HG03025 (cell line): ENCODE results near the gene IPCEF1.

Experiments
- ATAC-seq: cut with Tn5 transposase; IDR thresholded peaks from one replicate; pipeline ENCODE4 v1.9.1; 2021; ENCODE audit warnings: mild to moderate bottlenecking, moderate library complexity; ENCODE audit not compliant: unreplicated experiment, low FRiP score

Gene IPCEF1

GRCh38 chr6:154373971-154374370 lies 17.4 kb upstream of the IPCEF1 start:
- no peak for ATAC-seq

GRCh38 chr6:154371281-154371680 lies 14.7 kb upstream of the IPCEF1 start:
- ATAC-seq: no peak

- no peak for ATAC-seq
Observed at GRCh38 chr6:154370545-154370944, 13.9 kb upstream of the IPCEF1 start.

GRCh38 chr6:154367839-154368695 lies 11.5 kb upstream of the IPCEF1 start:
- ATAC-seq: no peak

GRCh38 chr6:154367336-154367735 lies 10.7 kb upstream of the IPCEF1 start:
- ATAC-seq: no peak

- ATAC-seq: no peak
Observed at GRCh38 chr6:154363821-154364220, 7.2 kb upstream of the IPCEF1 start.

- no peak for ATAC-seq
Observed at GRCh38 chr6:154361476-154361875, 4.9 kb upstream of the IPCEF1 start.

GRCh38 chr6:154360476-154360875 lies 3.9 kb upstream of the IPCEF1 start:
- no peak for ATAC-seq

- ATAC-seq: no peak
Observed at GRCh38 chr6:154359679-154360078, 3.1 kb upstream of the IPCEF1 start.

GRCh38 chr6:154359161-154359574 lies 2.6 kb upstream of the IPCEF1 start:
- ATAC-seq: no peak

- ATAC-seq: no peak
Observed at GRCh38 chr6:154358019-154358545, 1.5 kb upstream of the IPCEF1 start.

- no peak for ATAC-seq
Observed at GRCh38 chr6:154356113-154356512, 490 bp downstream of the IPCEF1 start.

GRCh38 chr6:154354265-154354777 lies 2.3 kb downstream of the IPCEF1 start:
- ATAC-seq: no peak

- ATAC-seq: no peak
Observed at GRCh38 chr6:154353626-154354025, 3.0 kb downstream of the IPCEF1 start.

GRCh38 chr6:154352898-154353585 lies 3.6 kb downstream of the IPCEF1 start:
- ATAC-seq: peak; percentile 57

GRCh38 chr6:154350293-154350692 lies 6.3 kb downstream of the IPCEF1 start:
- ATAC-seq: no peak

- ATAC-seq: no peak
Observed at GRCh38 chr6:154347981-154348380, 8.6 kb downstream of the IPCEF1 start.

GRCh38 chr6:154345811-154346210 lies 10.8 kb downstream of the IPCEF1 start:
- ATAC-seq: no peak

GRCh38 chr6:154343473-154344308 lies 12.9 kb downstream of the IPCEF1 start:
- ATAC-seq: no peak

- ATAC-seq: no peak
Observed at GRCh38 chr6:154341871-154342270, 14.7 kb downstream of the IPCEF1 start.
